ENCODE measurements around the gene DGKZ. TPM values are rescaled to one million over a fixed set of nuclear protein-coding genes. Genes with fewer than 3 reads are reported as not detected.
A peak's percentile ranks its signal among the peaks of the same experiment; 100 is the strongest.

DGKZ gene
- total and polyA plus RNA-seq, 4 donors = 4.6 to 24.3 (median 14.4) TPM

DNA sequence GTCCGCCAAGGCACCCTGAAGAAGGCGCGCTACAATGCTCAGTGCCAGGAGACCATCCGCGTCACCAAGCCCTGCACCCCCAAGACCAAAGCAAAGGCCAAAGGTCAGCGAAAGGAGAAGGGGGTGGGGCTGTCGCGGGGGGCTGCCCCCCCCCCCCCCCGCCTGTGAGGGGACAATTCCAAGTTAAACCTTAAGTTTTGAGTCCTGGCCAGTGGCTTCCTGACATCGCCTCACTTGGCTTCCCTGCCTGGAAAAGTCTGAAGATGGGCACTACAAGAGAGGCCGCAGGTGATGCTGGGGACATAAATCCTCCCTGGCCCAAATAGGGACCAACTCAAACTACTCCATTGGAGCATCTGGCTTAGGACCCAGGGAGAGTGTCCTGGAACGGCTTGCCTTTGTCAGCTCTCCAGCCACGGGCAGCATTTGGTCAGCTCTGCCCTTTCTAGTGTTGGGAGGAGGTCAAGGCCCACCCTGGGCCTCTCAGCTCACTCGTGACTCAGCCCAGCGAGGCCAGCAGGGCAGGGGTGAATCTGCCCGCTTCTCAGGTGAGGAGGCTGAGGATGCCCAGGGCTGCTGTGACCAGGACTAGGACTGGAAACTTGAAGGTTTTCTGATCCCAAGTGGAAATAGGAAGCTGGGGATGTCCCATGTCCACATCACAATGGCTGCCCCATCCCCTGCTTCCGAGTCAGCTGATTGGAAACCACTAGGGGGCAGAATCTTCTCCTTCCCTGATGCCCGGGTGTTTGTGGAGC is 35.6 kb downstream of the DGKZ start:
- 50% methylated on average over 18 of the region's 18 CpGs for WGBS
- Histone ChIP-seq H3K4me3 (ENCODE audit: low read depth in 1 of 3, low read length in 3 of 3) (peak overlapping the region in 1 of 3 donors; percentile 78), H3K27ac (ENCODE audit: low read depth in 1 of 2, low read length in 2 of 2) (no peak overlapping the region), H3K9me3 (ENCODE audit: control insufficient read depth in 4 of 4, low read length in 3 of 4) (no peaks in the 10 kb centered on the region), H3K4me1 (ENCODE audit: control insufficient read depth in 4 of 4, insufficient read depth in 4 of 4, low read length in 3 of 4) (peaks cover 4 to 13% (median 7%) of the 10 kb centered on the region in 4 donors), H3K27me3 (ENCODE audit: control insufficient read depth in 4 of 4, insufficient read depth in 4 of 4, low read length in 3 of 4) (peaks cover 0 to 3% (median 0%) of the 10 kb centered on the region in 4 donors), H3K36me3 (ENCODE audit: control insufficient read depth in 4 of 4, insufficient read depth in 3 of 4, low read depth in 1 of 4, low read length in 3 of 4) (peaks cover 0 to 4% (median 0%) of the 10 kb centered on the region in 4 donors), H3K9ac (ENCODE audit: low read depth in 1 of 2, low read length in 2 of 2) (no peak overlapping the region)
- TF ChIP-seq JUND (IDR thresholded peaks at IDR 0.05) (no peak), CTCF (IDR thresholded peaks at IDR 0.05; ENCODE audit: low read depth, low read length, missing input control) (peak; percentile 47), YY1 (IDR thresholded peaks at IDR 0.05) (peak; percentile 54), GABPA (IDR thresholded peaks at IDR 0.05 in 1 of 2, conservative IDR thresholded peaks at IDR 0.05 in 1 of 2) (no peak), HNF4G (IDR thresholded peaks at IDR 0.05) (no peak), RAD21 (IDR thresholded peaks at IDR 0.05) (peak in 1 of 2 donors; percentile 64)
- DNase-seq (ENCODE audit: low spot score) = no peak

GRCh38 chr11:46383404-46383758 is 36.1 kb downstream of the DGKZ start:
- 79% methylated on average over 7 of the region's 7 CpGs for WGBS
- H3K9ac ChIP-seq (ENCODE audit: low read depth in 1 of 2, low read length in 2 of 2) = no peak overlapping the region
- no peak overlapping the region for H3K4me3 ChIP-seq (ENCODE audit: low read depth in 1 of 3, low read length in 3 of 3)
- no peak for TF ChIP-seq FOXA2 (IDR thresholded peaks at IDR 0.05)
- TF ChIP-seq, protein P1, sequence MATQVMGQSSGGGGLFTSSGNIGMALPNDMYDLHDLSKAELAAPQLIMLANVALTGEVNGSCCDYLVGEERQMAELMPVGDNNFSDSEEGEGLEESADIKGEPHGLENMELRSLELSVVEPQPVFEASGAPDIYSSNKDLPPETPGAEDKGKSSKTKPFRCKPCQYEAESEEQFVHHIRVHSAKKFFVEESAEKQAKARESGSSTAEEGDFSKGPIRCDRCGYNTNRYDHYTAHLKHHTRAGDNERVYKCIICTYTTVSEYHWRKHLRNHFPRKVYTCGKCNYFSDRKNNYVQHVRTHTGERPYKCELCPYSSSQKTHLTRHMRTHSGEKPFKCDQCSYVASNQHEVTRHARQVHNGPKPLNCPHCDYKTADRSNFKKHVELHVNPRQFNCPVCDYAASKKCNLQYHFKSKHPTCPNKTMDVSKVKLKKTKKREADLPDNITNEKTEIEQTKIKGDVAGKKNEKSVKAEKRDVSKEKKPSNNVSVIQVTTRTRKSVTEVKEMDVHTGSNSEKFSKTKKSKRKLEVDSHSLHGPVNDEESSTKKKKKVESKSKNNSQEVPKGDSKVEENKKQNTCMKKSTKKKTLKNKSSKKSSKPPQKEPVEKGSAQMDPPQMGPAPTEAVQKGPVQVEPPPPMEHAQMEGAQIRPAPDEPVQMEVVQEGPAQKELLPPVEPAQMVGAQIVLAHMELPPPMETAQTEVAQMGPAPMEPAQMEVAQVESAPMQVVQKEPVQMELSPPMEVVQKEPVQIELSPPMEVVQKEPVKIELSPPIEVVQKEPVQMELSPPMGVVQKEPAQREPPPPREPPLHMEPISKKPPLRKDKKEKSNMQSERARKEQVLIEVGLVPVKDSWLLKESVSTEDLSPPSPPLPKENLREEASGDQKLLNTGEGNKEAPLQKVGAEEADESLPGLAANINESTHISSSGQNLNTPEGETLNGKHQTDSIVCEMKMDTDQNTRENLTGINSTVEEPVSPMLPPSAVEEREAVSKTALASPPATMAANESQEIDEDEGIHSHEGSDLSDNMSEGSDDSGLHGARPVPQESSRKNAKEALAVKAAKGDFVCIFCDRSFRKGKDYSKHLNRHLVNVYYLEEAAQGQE (IDR thresholded peaks at IDR 0.05) = no peak
- no peak for TF ChIP-seq RXRA (IDR thresholded peaks at IDR 0.05)
- TF ChIP-seq, protein P2, sequence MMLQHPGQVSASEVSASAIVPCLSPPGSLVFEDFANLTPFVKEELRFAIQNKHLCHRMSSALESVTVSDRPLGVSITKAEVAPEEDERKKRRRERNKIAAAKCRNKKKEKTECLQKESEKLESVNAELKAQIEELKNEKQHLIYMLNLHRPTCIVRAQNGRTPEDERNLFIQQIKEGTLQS (IDR thresholded peaks at IDR 0.05) = no peak
- no peak for TF ChIP-seq ZBTB33 (IDR thresholded peaks at IDR 0.05)
- TF ChIP-seq CTCF (IDR thresholded peaks at IDR 0.05; ENCODE audit: low read depth, low read length, missing input control) = no peak
- no peak for TF ChIP-seq GABPA (IDR thresholded peaks at IDR 0.05 in 1 of 2, conservative IDR thresholded peaks at IDR 0.05 in 1 of 2)
- TF ChIP-seq HNF4A (conservative IDR thresholded peaks at IDR 0.05) = no peak
- TF ChIP-seq MAX (IDR thresholded peaks at IDR 0.05) = no peak
- no peak for TF ChIP-seq TAF1 (conservative IDR thresholded peaks at IDR 0.05)
- no peak for TF ChIP-seq HNF4G (IDR thresholded peaks at IDR 0.05)
- TF ChIP-seq FOXA1 (IDR thresholded peaks at IDR 0.05) = no peak
- no peak for TF ChIP-seq RAD21 (IDR thresholded peaks at IDR 0.05)
- no peak for TF ChIP-seq NR2F2 (IDR thresholded peaks at IDR 0.05)
- no peak for TF ChIP-seq EGR1 (IDR thresholded peaks at IDR 0.05; ENCODE audit: low read depth in 2 of 2)
- TF ChIP-seq YY1 (IDR thresholded peaks at IDR 0.05) = no peak
- TF ChIP-seq SP1 (IDR thresholded peaks at IDR 0.05) = no peak
- no peak for TF ChIP-seq JUND (IDR thresholded peaks at IDR 0.05)
- no peak overlapping the region for H3K27ac ChIP-seq (ENCODE audit: low read depth in 1 of 2, low read length in 2 of 2)
- no peak for DNase-seq (ENCODE audit: low spot score)
- peaks cover 4 to 13% (median 8%) of the 10 kb centered on the region in 4 donors for H3K4me1 ChIP-seq (ENCODE audit: control insufficient read depth in 4 of 4, insufficient read depth in 4 of 4, low read length in 3 of 4)
- no peaks in the 10 kb centered on the region for H3K9me3 ChIP-seq (ENCODE audit: control insufficient read depth in 4 of 4, low read length in 3 of 4)
- H3K27me3 ChIP-seq (ENCODE audit: control insufficient read depth in 4 of 4, insufficient read depth in 4 of 4, low read length in 3 of 4) = peaks cover 0 to 4% (median 2%) of the 10 kb centered on the region in 4 donors
- no peaks in the 10 kb centered on the region for H3K36me3 ChIP-seq (ENCODE audit: control insufficient read depth in 4 of 4, insufficient read depth in 3 of 4, low read depth in 1 of 4, low read length in 3 of 4)

Measured in liver (tissue), 9 donors.